DOHH2 (cell line): ENCODE results near the gene NUDT3.
A peak's percentile ranks its signal among the peaks of the same experiment; 100 is the strongest.

Source experiments
- H3F3A ChIP-seq: fragments of 200-600 bp; sonication (generic), shearing (Covaris generic); 2 replicates; pipeline ENCODE4 v1.6.0; 2016; ENCODE audit warnings: antibody characterized with exemption, mild to moderate bottlenecking; ENCODE audit not compliant: control insufficient read depth, insufficient read depth
- H3K27ac ChIP-seq: fragments of 200-600 bp; sonication (generic); 2 replicates; pipeline ENCODE4 v1.5.1; 2014; ENCODE audit warnings: low read depth, mild to moderate bottlenecking, low read length, moderate library complexity
- H3K27me3 ChIP-seq: fragments of 200-600 bp; sonication (generic); 2 replicates; pipeline ENCODE4 v1.6.1; 2014; ENCODE audit warnings: mild to moderate bottlenecking, low read length, mixed read lengths; ENCODE audit not compliant: control insufficient read depth
- H3K36me3 ChIP-seq: fragments of 200-600 bp; sonication (generic); 2 replicates; pipeline ENCODE4 v1.6.1; 2014; ENCODE audit warnings: mild to moderate bottlenecking, low read length, moderate library complexity, mixed read lengths; ENCODE audit not compliant: control insufficient read depth
- H3K4me1 ChIP-seq: fragments of 200-600 bp; sonication (generic); 2 replicates; pipeline ENCODE4 v1.6.1; 2014; ENCODE audit warnings: mild to moderate bottlenecking, low read length, mixed read lengths; ENCODE audit not compliant: control insufficient read depth
- H3K4me2 ChIP-seq: fragments of 200-600 bp; sonication (generic); 2 replicates; pipeline ENCODE4 v1.6.0; 2014; ENCODE audit warnings: mild to moderate bottlenecking, low read length, moderate library complexity
- H3K4me3 ChIP-seq: fragments of 200-600 bp; sonication (generic); 2 replicates; pipeline ENCODE4 v1.5.1; 2014; ENCODE audit warnings: mild to moderate bottlenecking, low read length, mixed read lengths
- H3K79me2 ChIP-seq: fragments of 200-600 bp; sonication (generic); 2 replicates; pipeline ENCODE4 v1.6.1; 2014; ENCODE audit warnings: mild to moderate bottlenecking, low read length, mixed read lengths; ENCODE audit not compliant: control insufficient read depth
- H3K9me2 ChIP-seq: fragments of 200-600 bp; sonication (generic); replicated peaks from 2 replicates; pipeline ENCODE4 v1.6.1; 2014; ENCODE audit warnings: mild to moderate bottlenecking, low read length, mixed read lengths; ENCODE audit not compliant: control insufficient read depth
- H3K9me3 ChIP-seq: fragments of 200-600 bp; sonication (generic); 2 replicates; pipeline ENCODE4 v1.6.1; 2014; ENCODE audit warnings: antibody characterized with exemption, low read length, mixed read lengths; ENCODE audit not compliant: control insufficient read depth, insufficient read depth
- H4K20me1 ChIP-seq: fragments of 200-600 bp; sonication (generic); 2 replicates; pipeline ENCODE4 v1.6.0; 2014; ENCODE audit warnings: low read depth, mild to moderate bottlenecking, antibody characterized with exemption, low read length, moderate library complexity; ENCODE audit not compliant: control insufficient read depth, insufficient read depth
- CTCF ChIP-seq: fragments of 200-600 bp; sonication (generic); IDR thresholded peaks from one replicate; pipeline ENCODE4 v1.5.1; 2014; ENCODE audit warnings: antibody characterized with exemption, mild to moderate bottlenecking, low read depth, low read length; ENCODE audit not compliant: poor library complexity, severe bottlenecking
- EZH2phosphoT487 ChIP-seq: fragments of 200-600 bp; sonication (generic); IDR thresholded peaks from 2 replicates; pipeline ENCODE4 v1.6.1; 2017; ENCODE audit warnings: borderline replicate concordance, mild to moderate bottlenecking, antibody characterized with exemption, low read length, moderate library complexity, mixed read lengths

NUDT3 gene

GRCh38 chr6:34392497-34393190 is at the start of gene NUDT3:
NUDT3 (minus strand) TSS chr6:34392669; CDS start chr6:34392362, 307 bp downstream.
- H3K9me3 ChIP-seq: no peaks in the 10 kb centered on the region
- H3F3A ChIP-seq: 0 out of 2 replicates have a peak, but pooled peaks cover 3% of the 10 kb centered on the region
- peak within 1 kb of the TSS; percentile 74 for H3K4me2 ChIP-seq
- H3K27me3 ChIP-seq: no peaks in the 10 kb centered on the region
- H3K36me3 ChIP-seq: peaks cover 10% of the 10 kb centered on the region
- no peaks in the 10 kb centered on the region for H3K9me2 ChIP-seq
- H3K79me2 ChIP-seq: peaks cover 53% of the 10 kb centered on the region
- peaks cover 19% of the 10 kb centered on the region for H3K4me1 ChIP-seq
- peak within 1 kb of the TSS; percentile 66 for H3K27ac ChIP-seq
- 0 out of 2 replicates have a peak, but pooled peaks cover 5% of the 10 kb centered on the region for H4K20me1 ChIP-seq
- TF ChIP-seq EZH2phosphoT487: no peak
- TF ChIP-seq CTCF: peak; percentile 82
- H3K4me3 ChIP-seq: peak within 1 kb of the TSS; percentile 80

DNA sequence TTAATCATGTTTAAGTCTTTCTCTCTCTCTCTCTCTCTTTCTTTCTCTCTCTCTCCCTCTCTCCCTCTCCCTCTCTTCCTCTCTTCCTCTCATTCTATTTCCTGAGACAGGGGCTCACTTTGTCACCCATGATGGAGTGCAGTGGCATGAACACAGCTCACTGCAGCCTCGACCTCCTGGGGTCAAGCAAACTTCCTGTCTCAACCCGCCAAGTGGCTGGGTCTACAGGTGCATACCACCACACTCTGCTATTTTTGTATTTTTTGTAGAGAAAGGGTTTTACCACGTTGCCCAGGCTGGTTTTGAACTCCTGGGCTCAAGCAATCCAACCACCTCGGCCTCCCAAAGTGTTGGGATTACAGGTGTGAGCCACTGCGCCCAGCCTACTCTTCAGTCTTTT is 49.1 kb upstream of the NUDT3 start:
- Histone ChIP-seq H4K20me1 (no peaks in the 10 kb centered on the region), H3F3A (peaks cover 8% of the 10 kb centered on the region), H3K79me2 (no peaks in the 10 kb centered on the region), H3K4me1 (peaks cover 19% of the 10 kb centered on the region), H3K4me3 (peak overlapping the region; percentile 39), H3K27me3 (no peaks in the 10 kb centered on the region), H3K36me3 (no peaks in the 10 kb centered on the region), H3K9me3 (peaks cover 10% of the 10 kb centered on the region; the same call in 1 of the 2 replicates), H3K4me2 (peak overlapping the region; percentile 45), H3K9me2 (no peaks in the 10 kb centered on the region), H3K27ac (peak overlapping the region; percentile 52)
- TF ChIP-seq CTCF (no peak), EZH2phosphoT487 (no peak)

DNA sequence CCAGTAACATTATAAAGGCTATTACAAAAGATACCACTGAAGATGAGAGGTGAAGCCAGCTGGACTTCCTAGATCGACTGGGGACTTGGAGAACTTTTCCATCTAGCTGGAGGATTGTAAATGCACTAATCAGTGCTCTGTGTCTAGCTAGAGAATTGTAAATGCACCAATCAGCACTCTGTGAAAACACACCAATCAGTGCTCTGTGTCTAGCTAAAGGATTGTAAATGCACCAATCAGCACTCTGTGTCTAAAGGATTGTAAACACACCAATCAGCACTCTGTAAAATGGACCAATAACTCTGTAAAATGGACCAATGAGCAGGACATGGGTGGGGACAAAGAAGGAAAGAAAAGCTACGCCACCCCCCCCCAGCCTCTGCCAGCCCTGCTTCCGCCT is 47.0 kb upstream of the NUDT3 start:
- no peaks in the 10 kb centered on the region for H3K9me2 ChIP-seq
- no peak overlapping the region for H3K4me3 ChIP-seq
- no peaks in the 10 kb centered on the region for H3K36me3 ChIP-seq
- no peak overlapping the region for H3K27ac ChIP-seq
- no peaks in the 10 kb centered on the region for H3K79me2 ChIP-seq
- H3K27me3 ChIP-seq: no peaks in the 10 kb centered on the region
- H3K4me1 ChIP-seq: peaks cover 19% of the 10 kb centered on the region
- TF ChIP-seq EZH2phosphoT487 (no peak), CTCF (no peak)
- H4K20me1 ChIP-seq: no peaks in the 10 kb centered on the region
- H3K9me3 ChIP-seq: peaks cover 10% of the 10 kb centered on the region; the same call in 1 of the 2 replicates
- peaks cover 8% of the 10 kb centered on the region for H3F3A ChIP-seq
- H3K4me2 ChIP-seq: no peak overlapping the region
